GM21526 (cell line): Measurements from ENCODE around the gene THSD4.

Experiments used
- ATAC-seq: cut with Tn5 transposase; IDR thresholded peaks from one replicate; pipeline ENCODE4 v1.9.1; 2021; ENCODE audit warnings: moderate library complexity; ENCODE audit not compliant: unreplicated experiment, low FRiP score

THSD4 gene

GRCh38 chr15:71747128-71748083 is 632.1 kb downstream of the THSD4 start:
- no peak for ATAC-seq

- ATAC-seq = no peak
Measured at GRCh38 chr15:71748293-71748718, 633.0 kb downstream of the THSD4 start.

GRCh38 chr15:71749500-71749899 is 634.2 kb downstream of the THSD4 start:
- ATAC-seq = no peak

GRCh38 chr15:71752128-71752527 is 636.9 kb downstream of the THSD4 start:
- ATAC-seq = no peak

- no peak for ATAC-seq
Measured at GRCh38 chr15:71752604-71753289, 637.5 kb downstream of the THSD4 start.

GRCh38 chr15:71753346-71753745 is 638.1 kb downstream of the THSD4 start:
- ATAC-seq = no peak

- ATAC-seq = no peak
Measured at GRCh38 chr15:71754660-71755059, 639.4 kb downstream of the THSD4 start.

GRCh38 chr15:71755092-71755970 is 640.1 kb downstream of the THSD4 start:
- no peak for ATAC-seq

GRCh38 chr15:71756599-71757352 is 641.5 kb downstream of the THSD4 start:
- no peak for ATAC-seq

- ATAC-seq = no peak
Measured at GRCh38 chr15:71757741-71758530, 642.7 kb downstream of the THSD4 start.

- ATAC-seq = no peak
Measured at GRCh38 chr15:71758711-71759110, 643.4 kb downstream of the THSD4 start.

GRCh38 chr15:71760852-71761251 is 645.6 kb downstream of the THSD4 start:
- ATAC-seq = no peak

- ATAC-seq = no peak
Measured at GRCh38 chr15:71761649-71762048, 646.4 kb downstream of the THSD4 start.

- no peak for ATAC-seq
Measured at GRCh38 chr15:71768184-71768583, 652.9 kb downstream of the THSD4 start.

- ATAC-seq = no peak
Measured at GRCh38 chr15:71773206-71773859, 658.1 kb downstream of the THSD4 start.

GRCh38 chr15:71775856-71776255 is 660.6 kb downstream of the THSD4 start:
- no peak for ATAC-seq

- ATAC-seq = no peak
Measured at GRCh38 chr15:71776304-71776703, 661.0 kb downstream of the THSD4 start.

- ATAC-seq = no peak
Measured at GRCh38 chr15:71777216-71777943, 662.1 kb downstream of the THSD4 start.
